ENCODE data around the gene OR1L6. TPM values are rescaled to one million over a fixed set of nuclear protein-coding genes. Genes with fewer than 3 reads are reported as not detected.

OR1L6 gene
- total RNA-seq, 1 experiment from 2014 or later: not detected

Other genes starting within 250 kb of the OR1L6 start
- gene OR1J2, start 231.5 kb upstream of the OR1L6 start, total RNA-seq (2014; rRNA removed; shearing (Covaris generic)): not detected in 2 replicates
- gene OR1J4, start 223.2 kb upstream of the OR1L6 start, total RNA-seq (2014; rRNA removed; shearing (Covaris generic)): not detected in 2 replicates
- not detected in 2 replicates for gene OR1N1, start 215.0 kb upstream of the OR1L6 start, total RNA-seq (2014; rRNA removed; shearing (Covaris generic))
- not detected in 2 replicates for gene OR1N2, start 189.2 kb upstream of the OR1L6 start, total RNA-seq (2014; rRNA removed; shearing (Covaris generic))
- gene OR1L8, start 158.9 kb upstream of the OR1L6 start, total RNA-seq (2014; rRNA removed; shearing (Covaris generic)): not detected in 2 replicates
- not detected in 2 replicates for gene OR1Q1, start 127.6 kb upstream of the OR1L6 start, total RNA-seq (2014; rRNA removed; shearing (Covaris generic))
- not detected in 2 replicates for gene OR1B1, start 84.7 kb upstream of the OR1L6 start, total RNA-seq (2014; rRNA removed; shearing (Covaris generic))
- gene OR1L1, start 80.6 kb upstream of the OR1L6 start, total RNA-seq (2014; rRNA removed; shearing (Covaris generic)): not detected in 2 replicates
- not detected in 2 replicates for gene OR1L3, start 67.2 kb upstream of the OR1L6 start, total RNA-seq (2014; rRNA removed; shearing (Covaris generic))
- gene OR1L4, start 18.3 kb upstream of the OR1L6 start, total RNA-seq (2014; rRNA removed; shearing (Covaris generic)): not detected in 2 replicates
- gene OR5C1, start 46.6 kb downstream of the OR1L6 start, total RNA-seq (2014; rRNA removed; shearing (Covaris generic)): not detected in 2 replicates
- not detected in 2 replicates for gene OR1K1, start 57.8 kb downstream of the OR1L6 start, total RNA-seq (2014; rRNA removed; shearing (Covaris generic))
- gene PDCL, start 86.3 kb downstream of the OR1L6 start, total RNA-seq (2014; rRNA removed; shearing (Covaris generic)): 32.1 and 34.4 TPM in 2 replicates
- 16.4 and 28.7 TPM in 2 replicates for gene RC3H2, start 163.1 kb downstream of the OR1L6 start, total RNA-seq (2014; rRNA removed; shearing (Covaris generic))
- gene ZBTB6, start 171.0 kb downstream of the OR1L6 start, total RNA-seq (2014; rRNA removed; shearing (Covaris generic)): 4.2 and 10.4 TPM in 2 replicates
- gene ZBTB26, start 189.2 kb downstream of the OR1L6 start, total RNA-seq (2014; rRNA removed; shearing (Covaris generic)): 1.7 and 1.8 TPM in 2 replicates
- gene RABGAP1, start 198.7 kb downstream of the OR1L6 start, total RNA-seq (2014; rRNA removed; shearing (Covaris generic)): 17.3 and 25.0 TPM in 2 replicates

Measured in H4 (cell line).